Measurements from ENCODE around the gene DENND2A.
"Not testable (repeated sequence)": the region's sequence is repeated elsewhere in the genome, so short reads cannot be mapped to it uniquely, and the experiment has no call there.

Gene DENND2A

DNA sequence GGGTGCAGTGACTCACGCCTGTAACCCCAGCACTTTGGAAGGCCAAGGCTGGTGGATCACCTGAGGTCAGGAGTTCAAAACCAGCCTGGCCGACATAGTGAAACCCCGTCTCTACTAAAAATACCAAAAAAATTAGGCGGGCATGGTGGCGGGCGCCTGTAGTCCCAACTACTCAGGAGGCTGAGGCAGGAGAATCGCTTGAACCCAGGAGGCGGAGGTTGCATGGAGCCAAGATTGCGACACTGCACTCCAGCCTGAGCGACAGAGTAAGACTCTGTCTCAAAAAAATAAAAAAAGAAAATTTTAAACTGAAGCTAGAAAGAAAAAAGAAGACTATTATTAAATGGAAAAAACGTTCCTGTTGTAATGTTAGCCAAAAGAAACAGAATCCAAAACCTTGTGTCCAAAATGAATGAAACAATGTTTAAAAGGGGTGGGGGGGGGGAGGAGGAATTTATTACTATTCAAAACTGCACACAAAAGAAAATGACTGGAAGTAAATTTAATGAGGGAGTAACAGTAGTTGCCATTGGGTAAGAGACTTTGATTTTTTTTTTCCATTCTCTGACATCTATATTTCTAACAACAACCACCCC lies 20.6 kb downstream of the DENND2A start:
- not testable (repeated sequence) for H3K4me3 ChIP-seq (ENCODE audit: insufficient read depth, low read depth, low read length, poor library complexity, severe bottlenecking); H3K36me3 ChIP-seq (ENCODE audit: control insufficient read depth, insufficient read depth, low read length); H3K9me3 ChIP-seq (ENCODE audit: control insufficient read depth, low read length)

DNA sequence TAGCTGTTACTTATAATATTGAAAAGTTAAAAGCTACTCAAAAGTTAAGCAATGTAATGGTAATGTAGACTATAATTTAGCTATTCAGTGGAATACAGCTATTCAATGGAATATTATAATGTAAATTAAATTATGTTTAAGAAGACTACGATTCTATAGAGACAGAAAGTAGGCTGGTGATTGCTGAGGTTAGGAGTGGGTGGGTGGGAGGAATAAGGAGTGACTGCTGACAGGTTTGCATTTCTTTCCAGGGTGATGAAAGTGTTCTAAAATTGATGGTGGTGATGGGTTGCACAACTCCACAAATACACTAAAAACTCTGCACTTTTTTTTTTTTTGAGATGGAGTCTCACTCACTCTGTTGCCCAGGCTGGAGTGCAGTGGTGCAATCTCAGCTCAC lies 21.4 kb downstream of the DENND2A start:
- H3K4me1 ChIP-seq (ENCODE audit: control insufficient read depth, insufficient read depth, low read length, poor library complexity, severe bottlenecking): no peaks in the 10 kb centered on the region
- H3K4me3 ChIP-seq (ENCODE audit: insufficient read depth, low read depth, low read length, poor library complexity, severe bottlenecking): no peak overlapping the region
- H3K27ac ChIP-seq (ENCODE audit: insufficient read depth, low read length, poor library complexity, severe bottlenecking): no peak overlapping the region
- no peaks in the 10 kb centered on the region for H3K27me3 ChIP-seq (replicated peaks; ENCODE audit: control insufficient read depth, insufficient read depth, low read length, poor library complexity, severe bottlenecking)
- no peaks in the 10 kb centered on the region for H3K9me3 ChIP-seq (ENCODE audit: control insufficient read depth, low read length)
- H3K36me3 ChIP-seq (ENCODE audit: control insufficient read depth, insufficient read depth, low read length): no peaks in the 10 kb centered on the region
- DNase-seq: no peak

More for the DNA sequence above, 20.6 kb downstream of the DENND2A start:
- DNase-seq; H3K27me3 ChIP-seq (replicated peaks; ENCODE audit: control insufficient read depth, insufficient read depth, low read length, poor library complexity, severe bottlenecking); H3K4me1 ChIP-seq (ENCODE audit: control insufficient read depth, insufficient read depth, low read length, poor library complexity, severe bottlenecking); H3K27ac ChIP-seq (ENCODE audit: insufficient read depth, low read length, poor library complexity, severe bottlenecking): not testable (repeated sequence)

DNA sequence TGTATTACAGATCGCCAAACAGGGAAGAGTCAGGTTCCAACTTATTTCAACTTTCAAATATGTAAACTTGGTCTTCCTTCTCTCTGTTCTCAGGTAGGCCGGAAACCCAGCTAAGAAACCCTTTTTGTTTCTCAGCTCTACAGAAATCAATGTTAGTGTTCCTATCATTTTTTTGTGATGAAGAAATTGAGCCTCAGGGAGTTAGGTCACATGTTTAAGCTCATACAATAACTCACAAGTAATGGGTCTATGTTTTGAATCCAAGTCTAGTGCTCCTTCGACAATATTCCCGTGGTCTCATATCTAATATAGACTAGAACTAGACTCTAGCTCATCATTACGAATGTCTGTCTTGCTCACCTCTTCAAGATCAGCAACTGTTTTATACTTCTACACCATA lies 22.3 kb downstream of the DENND2A start:
- Histone ChIP-seq H3K36me3 (ENCODE audit: control insufficient read depth, insufficient read depth, low read length) (no peaks in the 10 kb centered on the region), H3K9me3 (ENCODE audit: control insufficient read depth, low read length) (no peaks in the 10 kb centered on the region), H3K27ac (ENCODE audit: insufficient read depth, low read length, poor library complexity, severe bottlenecking) (no peak overlapping the region), H3K4me3 (ENCODE audit: insufficient read depth, low read depth, low read length, poor library complexity, severe bottlenecking) (no peak overlapping the region), H3K27me3 (replicated peaks; ENCODE audit: control insufficient read depth, insufficient read depth, low read length, poor library complexity, severe bottlenecking) (no peaks in the 10 kb centered on the region), H3K4me1 (ENCODE audit: control insufficient read depth, insufficient read depth, low read length, poor library complexity, severe bottlenecking) (no peaks in the 10 kb centered on the region)
- DNase-seq: no peak

DNA sequence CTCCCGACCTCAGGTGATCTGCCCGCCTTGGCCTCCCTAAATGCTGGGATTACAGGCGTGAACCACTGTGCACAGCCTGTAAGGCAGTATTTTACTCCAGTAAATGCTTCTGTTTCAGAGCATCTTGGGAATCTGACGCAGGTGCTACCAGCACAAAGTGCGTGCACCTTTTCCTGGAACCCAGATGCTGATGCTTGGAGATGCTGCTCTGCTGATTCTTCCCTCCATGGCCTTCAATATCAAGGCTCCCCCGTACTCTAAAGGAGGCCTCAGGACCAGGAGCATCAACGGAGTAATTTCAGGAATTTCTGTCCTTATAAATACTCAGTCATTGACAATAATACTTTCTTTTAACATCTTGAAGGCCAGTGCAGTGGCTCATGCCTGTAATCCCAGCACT lies 23.5 kb downstream of the DENND2A start:
- no peak for DNase-seq
- H3K4me3 ChIP-seq (ENCODE audit: insufficient read depth, low read depth, low read length, poor library complexity, severe bottlenecking): no peak overlapping the region
- H3K9me3 ChIP-seq (ENCODE audit: control insufficient read depth, low read length): no peaks in the 10 kb centered on the region
- H3K27me3 ChIP-seq (replicated peaks; ENCODE audit: control insufficient read depth, insufficient read depth, low read length, poor library complexity, severe bottlenecking): no peaks in the 10 kb centered on the region
- H3K36me3 ChIP-seq (ENCODE audit: control insufficient read depth, insufficient read depth, low read length): no peaks in the 10 kb centered on the region
- H3K27ac ChIP-seq (ENCODE audit: insufficient read depth, low read length, poor library complexity, severe bottlenecking): no peak overlapping the region
- no peaks in the 10 kb centered on the region for H3K4me1 ChIP-seq (ENCODE audit: control insufficient read depth, insufficient read depth, low read length, poor library complexity, severe bottlenecking)

DNA sequence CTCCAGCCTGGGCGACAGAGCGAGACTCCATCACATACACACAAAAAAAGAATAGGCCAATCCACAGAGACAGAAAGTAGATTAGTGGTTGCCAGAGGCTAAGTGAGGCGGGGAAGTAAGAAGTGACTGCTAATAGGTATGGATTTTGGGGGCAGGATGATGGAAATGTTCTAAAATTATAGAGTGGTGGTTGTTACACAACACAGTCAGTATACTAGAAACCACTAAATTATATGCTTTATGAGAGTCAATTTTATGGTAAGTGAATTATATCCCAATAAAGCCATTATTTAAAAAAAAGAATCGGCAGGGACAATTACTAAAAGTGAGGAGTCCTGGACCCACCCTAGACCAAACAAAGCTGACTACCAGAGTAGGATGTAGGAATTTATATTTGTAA lies 24.3 kb downstream of the DENND2A start:
- no peak for DNase-seq
- Histone ChIP-seq H3K27ac (ENCODE audit: insufficient read depth, low read length, poor library complexity, severe bottlenecking) (no peak overlapping the region), H3K4me1 (ENCODE audit: control insufficient read depth, insufficient read depth, low read length, poor library complexity, severe bottlenecking) (no peaks in the 10 kb centered on the region), H3K27me3 (replicated peaks; ENCODE audit: control insufficient read depth, insufficient read depth, low read length, poor library complexity, severe bottlenecking) (no peaks in the 10 kb centered on the region), H3K9me3 (ENCODE audit: control insufficient read depth, low read length) (no peaks in the 10 kb centered on the region), H3K4me3 (ENCODE audit: insufficient read depth, low read depth, low read length, poor library complexity, severe bottlenecking) (no peak overlapping the region), H3K36me3 (ENCODE audit: control insufficient read depth, insufficient read depth, low read length) (no peaks in the 10 kb centered on the region)

DNA sequence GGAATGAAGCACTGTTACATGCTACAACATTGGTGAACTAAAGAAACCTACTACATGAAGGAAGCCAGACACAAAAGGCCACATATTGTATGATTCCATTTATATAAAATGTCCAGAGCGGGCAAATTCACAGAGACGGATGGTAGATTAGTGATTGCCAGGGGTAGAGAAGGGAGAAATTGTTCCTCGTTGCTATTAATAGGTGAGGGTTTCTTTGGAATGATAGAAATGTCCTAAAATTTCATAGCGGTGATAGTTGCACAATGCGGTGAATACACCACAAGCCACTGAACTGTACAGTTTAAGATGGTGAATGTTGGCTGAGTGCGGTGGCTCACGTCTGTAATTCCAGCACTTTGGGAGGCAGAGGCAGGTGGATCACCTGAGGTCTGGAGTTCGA lies 29.0 kb downstream of the DENND2A start:
- no peaks in the 10 kb centered on the region for H3K27me3 ChIP-seq (replicated peaks; ENCODE audit: control insufficient read depth, insufficient read depth, low read length, poor library complexity, severe bottlenecking)
- no peaks in the 10 kb centered on the region for H3K36me3 ChIP-seq (ENCODE audit: control insufficient read depth, insufficient read depth, low read length)
- no peaks in the 10 kb centered on the region for H3K9me3 ChIP-seq (ENCODE audit: control insufficient read depth, low read length)
- H3K27ac ChIP-seq (ENCODE audit: insufficient read depth, low read length, poor library complexity, severe bottlenecking): no peak overlapping the region
- no peak overlapping the region for H3K4me3 ChIP-seq (ENCODE audit: insufficient read depth, low read depth, low read length, poor library complexity, severe bottlenecking)
- DNase-seq: no peak
- H3K4me1 ChIP-seq (ENCODE audit: control insufficient read depth, insufficient read depth, low read length, poor library complexity, severe bottlenecking): no peaks in the 10 kb centered on the region

DNA sequence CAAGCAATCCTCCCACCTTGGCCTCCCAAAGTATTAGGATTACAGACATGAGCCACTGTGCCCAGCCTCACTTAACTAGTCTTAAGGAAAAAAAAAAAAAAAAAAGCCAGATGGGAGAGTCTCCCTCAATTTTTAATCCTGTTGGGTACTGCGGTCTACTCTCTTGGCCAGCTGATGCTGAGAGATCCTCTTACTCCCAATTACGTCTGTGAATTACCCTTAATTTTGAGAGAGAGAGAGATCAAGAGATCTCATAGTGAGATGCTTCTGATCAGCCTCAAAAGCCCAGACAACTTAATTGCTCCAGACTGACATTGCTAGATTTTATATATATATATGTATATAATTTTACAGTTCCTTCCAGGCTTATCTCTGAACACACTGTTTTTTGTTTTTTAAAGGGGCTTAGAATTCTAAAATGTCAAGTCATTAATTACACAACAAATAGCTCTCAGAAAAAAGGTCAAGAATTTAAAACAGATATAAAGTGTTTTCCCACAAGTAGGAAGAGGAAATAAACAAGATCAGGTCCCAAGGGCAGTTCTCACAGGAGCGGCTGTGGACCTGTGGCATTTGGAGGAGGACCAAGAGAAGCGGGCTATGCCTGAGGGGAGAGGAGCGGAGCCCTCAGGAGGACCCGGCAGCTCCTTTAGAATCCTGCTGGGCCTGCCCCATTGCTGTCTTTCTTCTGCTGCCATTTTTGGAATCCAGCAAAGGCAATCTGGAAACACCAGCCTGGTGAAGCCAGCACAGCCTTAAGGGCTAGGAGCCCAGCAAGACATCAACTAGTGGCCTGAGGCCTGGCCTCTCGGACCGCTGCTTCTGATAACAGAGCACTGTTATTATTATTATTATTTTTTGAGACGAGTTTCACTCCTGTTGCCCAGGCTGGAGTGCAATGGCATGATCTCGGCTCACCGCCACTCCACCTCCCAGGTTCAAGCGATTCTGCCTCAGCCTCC lies 30.1 kb downstream of the DENND2A start:
- no peak for DNase-seq
- H3K36me3 ChIP-seq (ENCODE audit: control insufficient read depth, insufficient read depth, low read length): no peaks in the 10 kb centered on the region
- no peaks in the 10 kb centered on the region for H3K27me3 ChIP-seq (replicated peaks; ENCODE audit: control insufficient read depth, insufficient read depth, low read length, poor library complexity, severe bottlenecking)
- no peaks in the 10 kb centered on the region for H3K4me1 ChIP-seq (ENCODE audit: control insufficient read depth, insufficient read depth, low read length, poor library complexity, severe bottlenecking)
- no peaks in the 10 kb centered on the region for H3K9me3 ChIP-seq (ENCODE audit: control insufficient read depth, low read length)
- H3K27ac ChIP-seq (ENCODE audit: insufficient read depth, low read length, poor library complexity, severe bottlenecking): no peak overlapping the region
- H3K4me3 ChIP-seq (ENCODE audit: insufficient read depth, low read depth, low read length, poor library complexity, severe bottlenecking): no peak overlapping the region

DNA sequence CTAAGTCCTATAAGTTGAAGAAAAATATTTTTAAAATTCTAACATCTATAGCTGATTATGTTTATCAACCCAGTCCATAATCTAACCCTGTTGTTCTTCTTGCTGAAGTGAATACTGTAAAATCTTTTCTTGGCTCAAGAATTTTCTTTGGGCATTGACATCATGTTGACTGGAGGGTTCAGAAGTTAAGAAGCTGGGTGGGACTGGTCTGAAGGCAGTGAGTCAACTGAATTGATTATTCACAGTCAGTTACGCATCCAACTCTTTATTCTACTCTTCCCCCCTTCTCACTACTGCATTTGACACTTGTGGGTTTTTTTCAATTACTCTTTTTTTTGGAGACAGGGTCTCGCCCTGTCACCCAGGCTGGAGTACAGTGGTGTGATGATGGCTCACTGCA lies 31.0 kb downstream of the DENND2A start:
- no peaks in the 10 kb centered on the region for H3K9me3 ChIP-seq (ENCODE audit: control insufficient read depth, low read length)
- H3K4me1 ChIP-seq (ENCODE audit: control insufficient read depth, insufficient read depth, low read length, poor library complexity, severe bottlenecking): no peaks in the 10 kb centered on the region
- no peaks in the 10 kb centered on the region for H3K27me3 ChIP-seq (replicated peaks; ENCODE audit: control insufficient read depth, insufficient read depth, low read length, poor library complexity, severe bottlenecking)
- no peak overlapping the region for H3K4me3 ChIP-seq (ENCODE audit: insufficient read depth, low read depth, low read length, poor library complexity, severe bottlenecking)
- H3K36me3 ChIP-seq (ENCODE audit: control insufficient read depth, insufficient read depth, low read length): no peaks in the 10 kb centered on the region
- H3K27ac ChIP-seq (ENCODE audit: insufficient read depth, low read length, poor library complexity, severe bottlenecking): no peak overlapping the region
- no peak for DNase-seq

DNA sequence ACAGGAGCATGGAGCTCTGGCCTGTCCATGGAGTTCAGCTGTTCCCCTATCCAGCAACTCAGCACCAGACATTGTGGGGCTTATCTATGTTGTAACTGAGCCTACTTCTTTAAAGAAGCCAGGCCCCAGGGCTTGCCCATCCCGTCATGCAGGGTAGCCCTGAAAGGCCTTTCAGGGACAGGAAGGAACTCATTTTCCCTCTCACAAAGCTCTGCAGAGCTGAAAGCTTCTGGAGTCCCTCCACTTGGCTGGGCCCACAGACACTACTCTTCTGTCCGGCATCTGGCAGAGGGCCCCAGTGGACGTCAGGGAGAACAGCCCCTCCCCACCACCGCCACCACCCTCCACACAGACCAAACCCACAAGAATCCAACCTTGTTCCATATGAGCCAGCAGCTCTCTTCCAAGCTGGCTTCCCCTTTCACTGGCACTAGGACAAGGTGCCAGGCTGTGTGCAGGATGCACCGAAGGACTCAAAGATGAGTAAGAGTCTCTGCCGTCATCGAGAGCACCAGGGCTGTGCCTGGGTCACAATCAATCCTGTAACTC lies 33.1 kb downstream of the DENND2A start:
- no peaks in the 10 kb centered on the region for H3K27me3 ChIP-seq (replicated peaks; ENCODE audit: control insufficient read depth, insufficient read depth, low read length, poor library complexity, severe bottlenecking)
- H3K36me3 ChIP-seq (ENCODE audit: control insufficient read depth, insufficient read depth, low read length): no peaks in the 10 kb centered on the region
- no peaks in the 10 kb centered on the region for H3K4me1 ChIP-seq (ENCODE audit: control insufficient read depth, insufficient read depth, low read length, poor library complexity, severe bottlenecking)
- H3K9me3 ChIP-seq (ENCODE audit: control insufficient read depth, low read length): no peaks in the 10 kb centered on the region
- H3K27ac ChIP-seq (ENCODE audit: insufficient read depth, low read length, poor library complexity, severe bottlenecking): no peak overlapping the region
- H3K4me3 ChIP-seq (ENCODE audit: insufficient read depth, low read depth, low read length, poor library complexity, severe bottlenecking): no peak overlapping the region
- DNase-seq: no peak

DNA sequence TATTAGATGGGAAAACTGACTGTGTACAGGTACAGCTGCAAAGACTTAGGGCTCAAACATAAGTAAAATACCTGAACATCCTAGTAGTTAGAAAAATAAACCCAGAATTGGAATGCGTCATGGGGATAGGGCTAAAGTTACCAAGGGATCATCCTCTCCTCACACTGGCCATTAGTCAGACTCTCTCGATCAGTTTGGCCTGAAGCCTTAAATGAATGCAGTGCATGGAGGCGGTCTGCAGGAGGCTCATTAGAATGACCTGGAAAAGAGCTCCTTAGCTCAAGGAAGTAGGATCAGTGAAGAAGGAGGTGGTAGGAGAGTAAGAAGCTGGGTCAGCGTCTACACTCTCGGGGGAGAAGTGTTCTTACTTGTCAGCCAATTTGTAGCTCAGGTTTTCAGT lies 35.3 kb downstream of the DENND2A start:
- no peak overlapping the region for H3K27ac ChIP-seq (ENCODE audit: insufficient read depth, low read length, poor library complexity, severe bottlenecking)
- no peaks in the 10 kb centered on the region for H3K36me3 ChIP-seq (ENCODE audit: control insufficient read depth, insufficient read depth, low read length)
- DNase-seq: no peak
- no peaks in the 10 kb centered on the region for H3K9me3 ChIP-seq (ENCODE audit: control insufficient read depth, low read length)
- H3K4me3 ChIP-seq (ENCODE audit: insufficient read depth, low read depth, low read length, poor library complexity, severe bottlenecking): no peak overlapping the region
- no peaks in the 10 kb centered on the region for H3K27me3 ChIP-seq (replicated peaks; ENCODE audit: control insufficient read depth, insufficient read depth, low read length, poor library complexity, severe bottlenecking)
- H3K4me1 ChIP-seq (ENCODE audit: control insufficient read depth, insufficient read depth, low read length, poor library complexity, severe bottlenecking): no peaks in the 10 kb centered on the region
